ENCODE results near the gene KLHDC8B. TPM values are rescaled to one million over a fixed set of nuclear protein-coding genes. Genes with fewer than 3 reads are reported as not detected.

The KLHDC8B gene
- polyA plus RNA-seq, 1 experiment, result 21.2 TPM

GRCh38 chr3:49172551-49173041 is 1.2 kb downstream of the KLHDC8B start:
- POLR2A ChIA-PET, result interaction anchor here (0.5 kb wide), 1 partner anchor 230 kb away, joined by 7 read pairs; no protein-coding TSS in a partner anchor
- TF ChIP-seq, protein P1, sequence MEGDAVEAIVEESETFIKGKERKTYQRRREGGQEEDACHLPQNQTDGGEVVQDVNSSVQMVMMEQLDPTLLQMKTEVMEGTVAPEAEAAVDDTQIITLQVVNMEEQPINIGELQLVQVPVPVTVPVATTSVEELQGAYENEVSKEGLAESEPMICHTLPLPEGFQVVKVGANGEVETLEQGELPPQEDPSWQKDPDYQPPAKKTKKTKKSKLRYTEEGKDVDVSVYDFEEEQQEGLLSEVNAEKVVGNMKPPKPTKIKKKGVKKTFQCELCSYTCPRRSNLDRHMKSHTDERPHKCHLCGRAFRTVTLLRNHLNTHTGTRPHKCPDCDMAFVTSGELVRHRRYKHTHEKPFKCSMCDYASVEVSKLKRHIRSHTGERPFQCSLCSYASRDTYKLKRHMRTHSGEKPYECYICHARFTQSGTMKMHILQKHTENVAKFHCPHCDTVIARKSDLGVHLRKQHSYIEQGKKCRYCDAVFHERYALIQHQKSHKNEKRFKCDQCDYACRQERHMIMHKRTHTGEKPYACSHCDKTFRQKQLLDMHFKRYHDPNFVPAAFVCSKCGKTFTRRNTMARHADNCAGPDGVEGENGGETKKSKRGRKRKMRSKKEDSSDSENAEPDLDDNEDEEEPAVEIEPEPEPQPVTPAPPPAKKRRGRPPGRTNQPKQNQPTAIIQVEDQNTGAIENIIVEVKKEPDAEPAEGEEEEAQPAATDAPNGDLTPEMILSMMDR (IDR thresholded peaks at IDR 0.05; ENCODE audit: low read depth, low read length), result no peak

GRCh38 chr3:49173116-49173791 is 1.9 kb downstream of the KLHDC8B start:
- H3K27ac ChIP-seq (ENCODE audit: low read depth, low read length), result no peak overlapping the region
- ChIA-PET POLR2A (interaction anchor here (0.5 kb wide), 1 partner anchor 229 kb away, joined by 7 read pairs; no protein-coding TSS in a partner anchor), CTCF (no interaction called here)
- TF ChIP-seq, protein P1 (IDR thresholded peaks at IDR 0.05; ENCODE audit: low read depth, low read length), result no peak
- DNase-seq (ENCODE audit: low read depth, low spot score), result no peak
- H3K27me3 ChIP-seq (ENCODE audit: control insufficient read depth, insufficient read depth, low read length), result no peaks in the 10 kb centered on the region
- H3K4me3 ChIP-seq (ENCODE audit: low read depth, low read length), result peak overlapping the region; percentile 83
- no peaks in the 10 kb centered on the region for H3K9me3 ChIP-seq (ENCODE audit: control insufficient read depth, insufficient read depth, low read length)

More at GRCh38 chr3:49172551-49173041, 1.2 kb downstream of the KLHDC8B start:
- CTCF ChIA-PET, result no interaction called here
- Histone ChIP-seq H3K4me3 (ENCODE audit: low read depth, low read length) (peak overlapping the region; percentile 83), H3K27ac (ENCODE audit: low read depth, low read length) (no peak overlapping the region), H3K27me3 (ENCODE audit: control insufficient read depth, insufficient read depth, low read length) (no peaks in the 10 kb centered on the region), H3K9me3 (ENCODE audit: control insufficient read depth, insufficient read depth, low read length) (no peaks in the 10 kb centered on the region)
- no peak for DNase-seq (ENCODE audit: low read depth, low spot score)

GRCh38 chr3:49173792-49174170 is 2.4 kb downstream of the KLHDC8B start:
- POLR2A ChIA-PET, result no interaction called here
- no peak overlapping the region for H3K4me3 ChIP-seq (ENCODE audit: low read depth, low read length)
- TF ChIP-seq, protein P1 (IDR thresholded peaks at IDR 0.05; ENCODE audit: low read depth, low read length), result no peak
- no peaks in the 10 kb centered on the region for H3K27me3 ChIP-seq (ENCODE audit: control insufficient read depth, insufficient read depth, low read length)
- H3K9me3 ChIP-seq (ENCODE audit: control insufficient read depth, insufficient read depth, low read length), result no peaks in the 10 kb centered on the region
- DNase-seq (ENCODE audit: low read depth, low spot score), result no peak
- CTCF ChIA-PET, result no interaction called here
- no peak overlapping the region for H3K27ac ChIP-seq (ENCODE audit: low read depth, low read length)

GRCh38 chr3:49174397-49174985 is 3.1 kb downstream of the KLHDC8B start:
- H3K27ac ChIP-seq (ENCODE audit: low read depth, low read length), result no peak overlapping the region
- ChIA-PET POLR2A (no interaction called here), CTCF (no interaction called here)
- no peaks in the 10 kb centered on the region for H3K9me3 ChIP-seq (ENCODE audit: control insufficient read depth, insufficient read depth, low read length)
- TF ChIP-seq, protein P1 (IDR thresholded peaks at IDR 0.05; ENCODE audit: low read depth, low read length), result no peak
- no peak overlapping the region for H3K4me3 ChIP-seq (ENCODE audit: low read depth, low read length)
- H3K27me3 ChIP-seq (ENCODE audit: control insufficient read depth, insufficient read depth, low read length), result no peaks in the 10 kb centered on the region
- no peak for DNase-seq (ENCODE audit: low read depth, low spot score)

GRCh38 chr3:49175530-49175929 is 4.1 kb downstream of the KLHDC8B start:
- POLR2A ChIA-PET, result no interaction called here

More at GRCh38 chr3:49175530-49175929, 4.1 kb downstream of the KLHDC8B start:
- DNase-seq (ENCODE audit: low read depth, low spot score), result no peak
- H3K4me3 ChIP-seq (ENCODE audit: low read depth, low read length), result no peak overlapping the region
- no peak overlapping the region for H3K27ac ChIP-seq (ENCODE audit: low read depth, low read length)
- H3K27me3 ChIP-seq (ENCODE audit: control insufficient read depth, insufficient read depth, low read length), result no peaks in the 10 kb centered on the region
- H3K9me3 ChIP-seq (ENCODE audit: control insufficient read depth, insufficient read depth, low read length), result no peaks in the 10 kb centered on the region
- CTCF ChIA-PET, result no interaction called here
- TF ChIP-seq, protein P1 (IDR thresholded peaks at IDR 0.05; ENCODE audit: low read depth, low read length), result no peak

Data from AG04450 (cell line).